HL-60 (cell line): ENCODE data around the gene FOXP1.

ENCODE experiments used
- DNase-seq, 2 experiments: peaks; one replicate each; pipeline ENCODE4 v3.0.0-alpha.2; 2010 to 2020; ENCODE audit warnings: low read depth in 1 of 2, low spot score in 1 of 2
- H3K27ac ChIP-seq: fragments of 250-450 bp; sonication (Bioruptor Pico); replicated peaks from 2 replicates; pipeline ENCODE4 v1.5.1; 2020; ENCODE audit warnings: mild to moderate bottlenecking, moderate library complexity
- H3K27me3 ChIP-seq: fragments of 250-450 bp; sonication (Bioruptor Pico); 2 replicates; pipeline ENCODE4 v1.5.1; 2021; ENCODE audit warnings: mild to moderate bottlenecking, moderate library complexity; ENCODE audit not compliant: insufficient read depth, poor library complexity, severe bottlenecking
- H3K4me3 ChIP-seq: replicated peaks from 2 replicates; pipeline ENCODE4 v1.5.1; 2011; ENCODE audit warnings: mild to moderate bottlenecking, control low read depth, low read length; ENCODE audit not compliant: insufficient read depth
- CTCF ChIP-seq: IDR thresholded peaks from one replicate; pipeline ENCODE4 v1.5.1; 2011; ENCODE audit warnings: low read length, control low read depth, inconsistent platforms; ENCODE audit not compliant: insufficient read depth
- GABPA ChIP-seq: IDR thresholded peaks from 2 replicates; pipeline ENCODE4 v1.6.1; 2012; ENCODE audit warnings: low read depth
- POLR2AphosphoS5 ChIP-seq: IDR thresholded peaks from 2 replicates; pipeline ENCODE4 v1.6.1; 2012; ENCODE audit warnings: low read depth
- REST ChIP-seq: IDR thresholded peaks from 2 replicates; pipeline ENCODE4 v1.6.1; 2012; ENCODE audit warnings: low read depth; ENCODE audit not compliant: insufficient replicate concordance
- SPI1 ChIP-seq: IDR thresholded peaks from 2 replicates; pipeline ENCODE4 v1.6.1; 2012; ENCODE audit warnings: low read depth, mild to moderate bottlenecking, borderline replicate concordance

FOXP1 gene

GRCh38 chr3:70974747-70975146 is 608.8 kb downstream of the FOXP1 start:
- H3K4me3 ChIP-seq = no peak overlapping the region
- no peak for DNase-seq
- no peak for TF ChIP-seq REST
- no peak for TF ChIP-seq CTCF
- TF ChIP-seq POLR2AphosphoS5 = no peak
- TF ChIP-seq SPI1 = no peak
- TF ChIP-seq GABPA = no peak
- no peak overlapping the region for H3K27ac ChIP-seq
- H3K27me3 ChIP-seq = no peaks in the 10 kb centered on the region

- TF ChIP-seq SPI1 (no peak), REST (no peak), GABPA (no peak), CTCF (no peak), POLR2AphosphoS5 (no peak)
- no peak overlapping the region for H3K4me3 ChIP-seq
- DNase-seq = peak in 1 of 2 experiments; percentile 24
- H3K27ac ChIP-seq = no peak overlapping the region
- no peaks in the 10 kb centered on the region for H3K27me3 ChIP-seq
These were observed 610.0 kb downstream of the FOXP1 start for GRCh38 chr3:70973558-70973957.

GRCh38 chr3:70972855-70973254 is 610.7 kb downstream of the FOXP1 start:
- no peak for DNase-seq
- no peaks in the 10 kb centered on the region for H3K27me3 ChIP-seq
- H3K4me3 ChIP-seq = no peak overlapping the region
- no peak overlapping the region for H3K27ac ChIP-seq
- TF ChIP-seq CTCF = no peak
- no peak for TF ChIP-seq POLR2AphosphoS5
- no peak for TF ChIP-seq REST
- no peak for TF ChIP-seq GABPA
- no peak for TF ChIP-seq SPI1
